SK-N-SH treated with all-trans-retinoic acid at 6 μM for 48 hours (cell line): ENCODE results near the gene SP2.

Experiments used
- ARNTL ChIP-seq: fragments of 450-650 bp; formaldehyde crosslinking; IDR thresholded peaks from 2 replicates; pipeline ENCODE4 v1.5.0; 2020; ENCODE audit warnings: low read depth, mild to moderate bottlenecking, moderate library complexity, borderline replicate concordance
- BACH2 ChIP-seq: fragments of 250-450 bp; sonication (Bioruptor Pico); IDR thresholded peaks from 2 replicates; pipeline ENCODE4 v1.9.0; 2021; ENCODE audit warnings: mild to moderate bottlenecking, borderline replicate concordance
- GLIS3 ChIP-seq: fragments of 250-450 bp; sonication (Bioruptor Pico); IDR thresholded peaks from 2 replicates; pipeline ENCODE4 v1.5.0; 2020; ENCODE audit warnings: mild to moderate bottlenecking, moderate library complexity
- ZFP30 ChIP-seq: fragments of 450-650 bp; formaldehyde crosslinking; IDR thresholded peaks from 2 replicates; pipeline ENCODE4 v1.5.0; 2022; ENCODE audit warnings: mild to moderate bottlenecking, moderate library complexity
- TF ChIP-seq, protein P1 (sequence below): fragments of 250-450 bp; sonication (Bioruptor Pico); IDR thresholded peaks from 2 replicates; pipeline ENCODE4 v1.8.0; 2020; ENCODE audit warnings: mild to moderate bottlenecking, moderate library complexity, borderline replicate concordance

DNA sequence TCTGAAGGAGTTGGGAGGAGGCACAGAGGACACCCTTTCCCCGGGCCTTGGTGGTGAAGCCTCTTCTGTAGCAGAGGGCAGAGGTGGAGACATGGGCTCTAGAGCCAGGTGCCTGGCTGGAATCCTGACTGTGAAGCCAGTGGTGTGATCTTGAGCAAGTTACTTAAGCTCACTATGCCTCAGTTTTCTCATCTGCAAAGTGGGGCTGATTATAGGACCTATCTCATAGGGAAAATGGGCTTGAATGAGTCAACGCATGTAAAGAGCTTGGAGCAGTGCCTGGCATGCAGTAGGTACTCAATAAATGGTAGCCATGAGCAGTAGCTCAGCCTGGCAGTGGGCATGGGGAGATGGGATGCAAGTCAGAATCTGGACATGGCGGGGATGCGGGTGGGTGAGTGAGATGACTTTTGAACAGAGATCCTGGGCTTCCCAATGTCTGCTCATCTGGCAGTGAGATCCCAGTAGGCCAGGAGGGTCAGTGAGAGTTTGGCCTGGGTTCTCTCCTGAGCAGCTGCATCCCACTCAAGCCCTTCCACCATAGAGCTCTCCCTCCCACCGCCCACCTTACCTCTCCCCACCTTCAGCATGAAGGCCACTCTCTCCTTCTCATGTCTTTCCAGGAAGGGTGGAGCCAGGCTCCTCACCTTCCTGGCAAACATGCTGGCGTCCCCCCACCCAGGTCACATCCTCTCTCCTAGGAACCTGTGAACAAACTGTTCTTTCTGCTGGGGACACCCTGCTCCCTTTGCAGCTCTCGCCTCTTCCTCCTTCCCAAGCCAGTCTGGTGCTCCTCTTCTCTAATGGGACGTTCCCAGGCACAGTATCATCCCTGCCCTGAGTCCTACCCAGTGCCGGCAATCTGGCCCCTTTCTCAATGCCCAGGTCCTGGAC is 13.1 kb upstream of the SP2 start:
- TF ChIP-seq ARNTL (CRISPR knock-in tag) (no peak), ZFP30 (CRISPR knock-in tag) (no peak), BACH2 (no peak), GLIS3 (CRISPR knock-in tag) (no peak)
- TF ChIP-seq, protein P1, sequence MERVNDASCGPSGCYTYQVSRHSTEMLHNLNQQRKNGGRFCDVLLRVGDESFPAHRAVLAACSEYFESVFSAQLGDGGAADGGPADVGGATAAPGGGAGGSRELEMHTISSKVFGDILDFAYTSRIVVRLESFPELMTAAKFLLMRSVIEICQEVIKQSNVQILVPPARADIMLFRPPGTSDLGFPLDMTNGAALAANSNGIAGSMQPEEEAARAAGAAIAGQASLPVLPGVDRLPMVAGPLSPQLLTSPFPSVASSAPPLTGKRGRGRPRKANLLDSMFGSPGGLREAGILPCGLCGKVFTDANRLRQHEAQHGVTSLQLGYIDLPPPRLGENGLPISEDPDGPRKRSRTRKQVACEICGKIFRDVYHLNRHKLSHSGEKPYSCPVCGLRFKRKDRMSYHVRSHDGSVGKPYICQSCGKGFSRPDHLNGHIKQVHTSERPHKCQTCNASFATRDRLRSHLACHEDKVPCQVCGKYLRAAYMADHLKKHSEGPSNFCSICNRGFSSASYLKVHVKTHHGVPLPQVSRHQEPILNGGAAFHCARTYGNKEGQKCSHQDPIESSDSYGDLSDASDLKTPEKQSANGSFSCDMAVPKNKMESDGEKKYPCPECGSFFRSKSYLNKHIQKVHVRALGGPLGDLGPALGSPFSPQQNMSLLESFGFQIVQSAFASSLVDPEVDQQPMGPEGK (CRISPR knock-in tag), result no peak
